Skeletal muscle tissue (tissue), 4 donors: ENCODE results near the gene LRP1B. TPM values are rescaled to one million over a fixed set of nuclear protein-coding genes. Genes with fewer than 3 reads are reported as not detected.

ENCODE experiments used
- H3K27ac ChIP-seq: one replicate; pipeline ENCODE4 v1.7.0; 2013; ENCODE audit warnings: mild to moderate bottlenecking, low read depth, low read length, inconsistent platforms
- H3K27me3 ChIP-seq, 3 donors: one replicate each; pipeline ENCODE4 v1.7.0; 2013; ENCODE audit warnings: low read length in 3 of 3; ENCODE audit not compliant: control insufficient read depth in 3 of 3, insufficient read depth in 3 of 3
- H3K36me3 ChIP-seq, 3 donors: one replicate each; pipeline ENCODE4 v1.7.0; 2013; ENCODE audit warnings: low read length in 3 of 3; ENCODE audit not compliant: control insufficient read depth in 3 of 3, insufficient read depth in 3 of 3
- H3K4me1 ChIP-seq, 3 donors: one replicate each; pipeline ENCODE4 v1.7.0; 2013; ENCODE audit warnings: low read length in 3 of 3, mild to moderate bottlenecking in 3 of 3; ENCODE audit not compliant: control insufficient read depth in 3 of 3, insufficient read depth in 3 of 3
- H3K4me3 ChIP-seq, 3 donors: one replicate each; pipeline ENCODE4 v1.7.0; 2013; ENCODE audit warnings: low read length in 3 of 3
- H3K9ac ChIP-seq, 3 donors: one replicate each; pipeline ENCODE4 v1.7.0; 2013; ENCODE audit warnings: low read length in 3 of 3, mild to moderate bottlenecking in 3 of 3, moderate library complexity in 2 of 3, low read depth in 1 of 3
- H3K9me3 ChIP-seq, 3 donors: one replicate each; pipeline ENCODE4 v1.7.0; 2013; ENCODE audit warnings: low read length in 3 of 3; ENCODE audit not compliant: control insufficient read depth in 3 of 3
- total RNA-seq: library from RNA; depleted of rRNA; stranded (reverse); fragments of >200 nt; gene quantifications from one replicate; pipeline ENCODE4 v1.2.3, GENCODE V29; 2014
- donor health status: Osteomylitis.

Gene LRP1B
- total RNA-seq, 1 donor from 2014 or later, result 2.6 TPM

- H3K27ac ChIP-seq, result no peak overlapping the region
- H3K4me3 ChIP-seq, result no peak overlapping the region
- no peaks in the 10 kb centered on the region for H3K27me3 ChIP-seq
- no peaks in the 10 kb centered on the region for H3K9me3 ChIP-seq
- H3K4me1 ChIP-seq, result no peaks in the 10 kb centered on the region
- H3K9ac ChIP-seq, result no peak overlapping the region
- no peaks in the 10 kb centered on the region for H3K36me3 ChIP-seq
These were observed 478.5 kb downstream of the LRP1B start for GRCh38 chr2:141652308-141652707.

GRCh38 chr2:141647353-141647752 is 483.5 kb downstream of the LRP1B start:
- H3K9ac ChIP-seq, result no peak overlapping the region
- no peaks in the 10 kb centered on the region for H3K4me1 ChIP-seq
- H3K27ac ChIP-seq, result no peak overlapping the region
- no peak overlapping the region for H3K4me3 ChIP-seq
- H3K27me3 ChIP-seq, result no peaks in the 10 kb centered on the region
- H3K9me3 ChIP-seq, result no peaks in the 10 kb centered on the region
- H3K36me3 ChIP-seq, result no peaks in the 10 kb centered on the region

GRCh38 chr2:141641462-141641861 is 489.4 kb downstream of the LRP1B start:
- Histone ChIP-seq H3K27ac (no peak overlapping the region), H3K27me3 (no peaks in the 10 kb centered on the region), H3K36me3 (no peaks in the 10 kb centered on the region), H3K4me3 (no peak overlapping the region), H3K9me3 (no peaks in the 10 kb centered on the region), H3K9ac (no peak overlapping the region), H3K4me1 (no peaks in the 10 kb centered on the region)

GRCh38 chr2:141639809-141640208 is 491.0 kb downstream of the LRP1B start:
- no peaks in the 10 kb centered on the region for H3K27me3 ChIP-seq
- H3K9ac ChIP-seq, result no peak overlapping the region
- H3K4me3 ChIP-seq, result no peak overlapping the region
- no peaks in the 10 kb centered on the region for H3K9me3 ChIP-seq
- H3K36me3 ChIP-seq, result no peaks in the 10 kb centered on the region
- no peak overlapping the region for H3K27ac ChIP-seq
- no peaks in the 10 kb centered on the region for H3K4me1 ChIP-seq

GRCh38 chr2:141633132-141633531 is 497.7 kb downstream of the LRP1B start:
- no peaks in the 10 kb centered on the region for H3K9me3 ChIP-seq

GRCh38 chr2:141630407-141630930 is 500.3 kb downstream of the LRP1B start:
- H3K27me3 ChIP-seq, result no peaks in the 10 kb centered on the region
- H3K9me3 ChIP-seq, result no peaks in the 10 kb centered on the region
- no peak overlapping the region for H3K27ac ChIP-seq
- H3K4me3 ChIP-seq, result no peak overlapping the region
- no peaks in the 10 kb centered on the region for H3K36me3 ChIP-seq
- H3K9ac ChIP-seq, result no peak overlapping the region
- H3K4me1 ChIP-seq, result no peaks in the 10 kb centered on the region

More at GRCh38 chr2:141633132-141633531, 497.7 kb downstream of the LRP1B start:
- Histone ChIP-seq H3K4me3 (no peak overlapping the region), H3K36me3 (no peaks in the 10 kb centered on the region), H3K9ac (no peak overlapping the region), H3K27me3 (no peaks in the 10 kb centered on the region), H3K4me1 (no peaks in the 10 kb centered on the region), H3K27ac (no peak overlapping the region)

- H3K27me3 ChIP-seq, result no peaks in the 10 kb centered on the region
- H3K36me3 ChIP-seq, result no peaks in the 10 kb centered on the region
- H3K4me1 ChIP-seq, result no peaks in the 10 kb centered on the region
- no peak overlapping the region for H3K27ac ChIP-seq
- H3K9ac ChIP-seq, result no peak overlapping the region
- H3K9me3 ChIP-seq, result no peaks in the 10 kb centered on the region
- H3K4me3 ChIP-seq, result no peak overlapping the region
These were observed 510.4 kb downstream of the LRP1B start for GRCh38 chr2:141620372-141620771.

- Histone ChIP-seq H3K27me3 (no peaks in the 10 kb centered on the region), H3K36me3 (no peaks in the 10 kb centered on the region), H3K27ac (no peak overlapping the region), H3K9ac (no peak overlapping the region), H3K9me3 (no peaks in the 10 kb centered on the region), H3K4me3 (no peak overlapping the region), H3K4me1 (no peaks in the 10 kb centered on the region)
These were observed 512.4 kb downstream of the LRP1B start for GRCh38 chr2:141618457-141618856.

- no peak overlapping the region for H3K27ac ChIP-seq
- H3K27me3 ChIP-seq, result no peaks in the 10 kb centered on the region
- H3K9ac ChIP-seq, result no peak overlapping the region
- H3K9me3 ChIP-seq, result no peaks in the 10 kb centered on the region
- H3K4me3 ChIP-seq, result no peak overlapping the region
- H3K4me1 ChIP-seq, result no peaks in the 10 kb centered on the region
- no peaks in the 10 kb centered on the region for H3K36me3 ChIP-seq
These were observed 518.8 kb downstream of the LRP1B start for GRCh38 chr2:141611981-141612380.

- H3K27me3 ChIP-seq, result no peaks in the 10 kb centered on the region
- H3K4me3 ChIP-seq, result no peak overlapping the region
- H3K4me1 ChIP-seq, result no peaks in the 10 kb centered on the region
- H3K36me3 ChIP-seq, result no peaks in the 10 kb centered on the region
- no peak overlapping the region for H3K27ac ChIP-seq
- no peak overlapping the region for H3K9ac ChIP-seq
- H3K9me3 ChIP-seq, result no peaks in the 10 kb centered on the region
These were observed 519.6 kb downstream of the LRP1B start for GRCh38 chr2:141611176-141611571.
